Lower leg skin (tissue), 3 donors: Measurements from ENCODE around the gene SPIRE1.

ENCODE experiments used
- CTCF ChIP-seq, 3 donors: fragments of 450-650 bp; IDR thresholded peaks; one replicate each; pipeline ENCODE4 v1.5.1; 2016; ENCODE audit warnings: antibody characterized with exemption in 3 of 3, mild to moderate bottlenecking in 3 of 3, moderate library complexity in 2 of 3
- POLR2A ChIP-seq, 2 donors: fragments of 450-650 bp; IDR thresholded peaks; one replicate each; pipeline ENCODE4 v1.6.1; 2016 to 2017; ENCODE audit warnings: antibody characterized with exemption in 2 of 2, mild to moderate bottlenecking in 1 of 2, moderate library complexity in 1 of 2

GRCh38 chr18:12621742-12622306 is 36.1 kb downstream of the SPIRE1 start:
- TF ChIP-seq CTCF (IDR thresholded peaks at IDR 0.05) (no peak), POLR2A (IDR thresholded peaks at IDR 0.05) (no peak)
